AG08396 (cell line): ENCODE data around the gene C19orf85.

Source experiments
- DNase-seq: peaks from one replicate; pipeline ENCODE4 v3.0.0; 2012; ENCODE audit warnings: low spot score, mixed read lengths

Gene C19orf85

DNA sequence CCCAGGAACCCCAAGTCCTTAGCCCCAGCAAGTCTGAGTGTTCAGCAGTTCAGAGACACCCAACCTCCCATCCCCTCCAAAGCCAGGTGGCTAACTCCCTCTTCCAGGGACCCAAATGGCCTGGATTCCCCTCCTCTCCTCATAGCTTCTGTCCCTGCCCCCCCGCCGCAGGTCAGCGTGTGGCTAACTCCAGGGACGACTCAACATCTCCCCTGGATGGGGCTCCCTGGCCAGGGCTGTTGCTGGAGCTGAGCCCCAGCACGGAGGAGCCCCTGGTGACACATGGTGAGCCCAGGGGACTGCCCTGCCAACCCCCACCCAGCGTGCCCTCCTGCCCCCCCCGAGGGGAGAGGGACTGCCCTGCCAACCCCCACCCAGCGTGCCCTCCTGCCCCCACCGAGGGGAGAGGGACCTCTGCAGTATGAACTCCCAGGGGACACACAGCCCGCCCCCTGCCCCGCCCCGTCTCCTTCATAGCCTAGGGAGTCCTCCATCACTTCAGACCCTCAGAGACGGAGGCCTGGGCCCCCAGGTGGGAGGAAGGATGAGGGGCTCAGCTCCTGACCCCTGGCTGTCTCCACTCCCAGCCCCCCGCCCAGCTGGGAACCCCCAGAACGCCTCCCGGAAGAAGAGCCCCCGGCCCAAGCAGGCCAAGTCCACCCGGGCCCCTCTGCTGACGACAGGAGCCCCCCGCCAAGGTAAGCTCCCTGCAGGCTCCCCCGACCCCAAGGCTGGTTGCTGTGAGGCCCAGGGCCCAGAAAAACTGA, 25.3 kb upstream of the C19orf85 start:
- no peak for DNase-seq

- peak; percentile 72 for DNase-seq
Observed at GRCh38 chr19:55488986-55489710, 24.6 kb upstream of the C19orf85 start.

DNA sequence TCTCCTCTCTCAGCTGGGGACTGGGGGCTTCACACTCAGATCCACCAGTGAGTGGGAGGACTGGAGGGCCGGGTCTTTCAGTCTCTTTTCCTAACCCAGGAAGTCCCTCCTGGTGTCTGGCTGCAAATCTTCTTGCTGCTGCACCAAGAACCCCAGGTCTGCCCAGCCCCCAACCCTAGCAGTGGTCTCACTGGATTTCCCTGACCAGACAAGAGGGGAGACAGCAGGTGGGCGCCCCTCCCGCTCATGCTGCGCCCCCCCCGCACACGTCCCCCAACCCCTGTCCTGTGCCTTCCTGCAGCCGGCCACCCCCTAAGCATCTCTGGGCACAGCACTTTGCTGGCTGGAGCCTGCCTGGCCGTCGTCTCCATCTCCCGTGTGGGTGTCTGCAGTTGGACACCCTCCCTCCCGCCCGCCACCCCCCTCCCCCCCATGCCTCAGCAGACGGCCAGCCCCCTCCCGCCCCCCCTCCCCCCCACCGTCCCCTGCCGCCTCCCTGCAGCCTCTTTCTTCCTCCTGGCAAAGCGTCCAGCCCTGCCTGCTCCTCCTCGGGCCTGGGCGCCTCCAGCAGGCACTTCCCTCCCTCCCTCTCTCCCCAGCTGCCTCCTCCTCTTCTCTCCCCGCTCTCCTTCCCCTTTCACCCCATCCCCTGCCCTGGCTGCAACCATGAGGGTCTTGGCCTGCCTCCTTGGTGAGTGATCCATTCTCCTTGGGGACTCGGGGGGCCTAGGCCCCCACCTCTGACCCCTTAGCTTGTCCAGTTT, 23.6 kb upstream of the C19orf85 start, which contains the start of gene SSC5D:
Gene SSC5D, plus strand, starts transcription at position 513 of the 764 bp plus-strand sequence. Its CDS starts 154 bp downstream, at position 667.
- DNase-seq, result peak; percentile 78

DNA sequence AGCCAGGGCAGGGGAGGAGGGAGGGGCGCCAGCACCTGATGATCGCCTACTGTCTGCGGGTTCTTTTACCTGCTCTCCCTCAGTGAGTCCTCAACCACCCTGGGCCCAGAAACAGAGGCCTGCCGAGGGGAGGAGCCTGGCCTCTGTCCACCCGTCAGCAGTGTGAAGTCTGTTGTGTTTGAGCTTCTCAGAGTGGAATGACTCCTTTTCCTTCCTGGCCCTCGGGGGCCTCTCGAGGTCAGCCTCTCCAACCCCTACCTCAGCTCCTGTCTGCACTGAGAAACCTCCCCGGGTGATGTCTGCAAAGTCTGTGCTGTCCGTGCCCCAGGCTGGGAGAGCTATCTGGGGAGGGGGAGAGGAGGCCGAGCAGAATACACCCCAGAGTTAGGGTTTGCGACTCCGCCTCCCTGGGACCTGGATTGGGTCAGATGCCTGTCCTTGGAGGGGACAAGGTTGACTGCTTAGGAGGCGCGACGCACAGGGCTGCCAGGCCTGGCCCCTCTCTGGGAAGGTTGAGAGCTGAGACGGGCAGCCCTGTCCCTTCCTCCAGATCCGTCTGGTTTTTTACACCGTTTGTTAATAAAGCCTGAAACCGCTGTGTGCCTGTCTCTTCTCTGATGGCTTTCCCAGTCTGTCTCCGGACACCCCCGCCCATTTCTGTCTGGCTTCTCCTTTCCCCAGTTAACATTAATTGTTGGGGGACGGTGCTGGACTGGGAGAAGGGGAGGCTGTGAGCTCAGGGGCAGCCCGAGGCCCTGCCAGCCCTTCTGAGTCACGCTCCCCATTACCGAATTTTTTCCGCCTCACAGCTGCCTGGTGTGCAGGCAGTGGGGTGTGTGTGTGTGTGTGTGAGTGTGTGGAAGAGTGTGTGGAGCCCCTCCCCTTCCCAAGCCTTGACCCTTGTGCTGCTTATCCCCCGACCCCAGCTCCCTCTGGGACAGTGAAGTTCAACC, 22.7 kb upstream of the C19orf85 start:
- DNase-seq, result peak; percentile 94

DNA sequence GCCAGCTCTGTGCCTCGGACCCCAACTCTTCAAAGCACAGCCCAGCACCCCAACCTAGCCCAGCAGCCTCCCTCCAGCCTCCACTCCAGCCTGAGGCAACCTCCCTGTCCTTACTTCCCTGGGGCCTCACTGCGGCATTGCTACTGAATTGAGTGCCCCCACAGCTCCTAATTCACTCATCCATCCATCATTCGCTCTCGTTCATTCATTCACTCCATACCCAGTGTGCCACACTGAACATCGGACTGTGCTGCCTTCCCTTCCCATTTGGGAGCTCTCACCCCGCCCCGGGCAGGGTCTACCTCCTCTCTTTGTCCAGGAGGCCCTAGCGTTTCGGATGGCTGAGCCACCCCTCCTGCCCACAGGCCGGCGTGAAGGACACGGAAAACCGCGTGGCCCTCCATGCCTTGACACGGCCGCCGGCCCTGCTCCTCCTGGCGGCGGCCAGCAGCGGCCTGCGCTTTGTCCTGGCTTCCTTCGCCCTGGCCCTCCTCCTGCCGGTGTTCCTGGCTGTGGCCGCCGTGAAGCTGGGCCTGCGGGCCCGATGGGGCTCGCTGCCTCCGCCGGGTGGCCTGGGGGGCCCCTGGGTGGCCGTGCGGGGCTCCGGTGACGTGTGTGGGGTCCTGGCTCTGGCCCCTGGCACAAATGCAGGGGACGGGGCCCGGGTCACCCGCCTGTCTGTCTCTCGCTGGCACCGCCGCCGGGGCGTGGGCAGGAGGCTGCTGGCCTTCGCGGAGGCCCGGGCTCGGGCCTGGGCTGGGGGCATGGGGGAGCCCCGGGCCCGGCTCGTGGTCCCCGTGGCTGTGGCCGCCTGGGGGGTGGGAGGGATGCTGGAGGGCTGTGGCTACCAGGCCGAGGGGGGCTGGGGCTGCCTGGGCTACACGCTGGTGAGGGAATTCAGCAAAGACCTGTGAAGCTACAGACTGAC, 21.8 kb upstream of the C19orf85 start:
- peak; percentile 78 for DNase-seq

GRCh38 chr19:55485439-55486011, 21.0 kb upstream of the C19orf85 start:
- no peak for DNase-seq

DNA sequence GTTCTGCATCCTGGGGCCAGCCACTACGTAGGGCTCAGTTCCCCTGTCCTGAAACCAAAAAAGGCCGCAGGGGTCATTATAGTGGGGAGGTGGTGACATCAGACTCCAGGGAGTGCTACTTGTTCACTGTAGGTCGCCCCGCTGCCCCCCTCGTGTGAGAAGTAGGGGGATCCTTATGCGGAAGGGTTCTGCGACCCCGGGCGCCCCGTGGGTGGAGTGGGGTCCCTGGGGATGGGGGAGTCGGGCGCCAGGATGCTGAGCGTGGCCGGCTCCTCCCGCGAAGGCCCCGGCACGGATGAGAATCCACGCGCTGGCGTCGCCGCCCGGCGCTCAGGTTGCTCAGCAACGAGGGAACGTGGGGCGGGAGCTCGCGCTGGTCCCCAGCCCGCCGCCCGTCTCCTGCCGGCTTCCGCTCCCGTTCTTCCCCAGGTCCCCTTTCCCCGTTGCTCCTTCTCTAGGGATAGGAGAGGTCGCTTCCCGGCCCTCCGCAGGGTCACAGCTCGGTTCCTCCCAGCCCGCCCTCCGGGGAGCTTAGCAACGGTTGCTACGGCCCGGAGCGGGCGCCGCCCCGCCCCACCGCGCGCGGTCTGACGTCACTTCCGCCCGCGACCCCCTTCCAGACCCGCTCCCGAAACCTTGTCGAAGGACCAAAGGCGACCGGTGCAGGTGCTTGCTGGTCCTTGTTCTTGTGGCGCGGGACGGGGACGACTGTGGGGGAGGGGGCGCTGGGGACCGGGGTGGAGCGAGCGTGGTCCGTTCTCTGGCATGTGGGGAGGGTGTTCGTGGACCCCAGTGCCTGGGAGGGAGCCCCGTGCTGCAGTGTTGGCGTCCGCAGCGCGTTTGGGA, 20.3 kb upstream of the C19orf85 start, which contains the start of gene NAT14:
Gene NAT14, plus strand, starts transcription at position 596 of the 846 bp plus-strand sequence. CDS start 521 bp downstream, outside the sequence.
- peak; percentile 93 for DNase-seq

DNA sequence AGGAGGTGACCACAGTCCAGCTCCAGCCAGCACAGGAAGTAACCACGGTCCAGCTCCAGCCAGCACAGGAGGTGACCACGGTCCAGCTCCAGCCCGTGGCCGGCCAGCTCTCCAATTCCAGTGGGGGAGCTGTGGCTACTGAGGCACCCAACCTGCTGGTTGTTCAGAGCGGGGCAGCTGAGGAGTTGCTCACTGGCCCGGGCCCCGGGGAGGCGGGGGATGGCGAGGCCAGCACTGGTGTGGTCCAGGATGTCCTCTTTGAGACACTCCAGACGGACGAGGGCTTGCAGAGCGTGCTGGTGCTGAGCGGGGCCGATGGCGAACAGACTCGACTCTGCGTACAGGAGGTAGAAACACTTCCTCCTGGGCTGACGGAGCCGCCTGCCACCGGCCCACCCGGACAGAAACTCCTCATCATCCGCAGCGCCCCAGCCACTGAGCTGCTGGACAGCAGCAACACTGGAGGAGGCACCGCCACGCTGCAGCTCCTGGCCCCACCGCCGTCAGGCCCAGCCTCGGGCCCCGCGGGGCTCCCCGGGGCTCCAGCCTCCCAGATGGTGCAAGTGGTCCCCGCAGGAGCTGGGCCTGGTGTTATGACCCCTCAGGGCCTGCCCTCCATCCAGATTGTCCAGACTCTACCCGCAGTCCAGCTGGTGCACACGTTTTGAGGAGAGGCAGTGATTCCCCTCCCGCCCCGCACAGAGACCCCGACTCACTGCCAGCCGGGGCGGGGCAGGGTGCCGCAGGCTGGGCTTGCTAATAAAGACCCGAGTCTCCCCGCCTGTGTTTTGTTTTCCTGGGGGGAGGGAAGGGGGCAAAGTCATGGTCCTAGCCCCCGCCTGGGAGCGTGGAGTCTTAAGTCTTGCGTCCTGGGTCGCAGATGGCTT, 19.4 kb upstream of the C19orf85 start:
- no peak for DNase-seq

DNA sequence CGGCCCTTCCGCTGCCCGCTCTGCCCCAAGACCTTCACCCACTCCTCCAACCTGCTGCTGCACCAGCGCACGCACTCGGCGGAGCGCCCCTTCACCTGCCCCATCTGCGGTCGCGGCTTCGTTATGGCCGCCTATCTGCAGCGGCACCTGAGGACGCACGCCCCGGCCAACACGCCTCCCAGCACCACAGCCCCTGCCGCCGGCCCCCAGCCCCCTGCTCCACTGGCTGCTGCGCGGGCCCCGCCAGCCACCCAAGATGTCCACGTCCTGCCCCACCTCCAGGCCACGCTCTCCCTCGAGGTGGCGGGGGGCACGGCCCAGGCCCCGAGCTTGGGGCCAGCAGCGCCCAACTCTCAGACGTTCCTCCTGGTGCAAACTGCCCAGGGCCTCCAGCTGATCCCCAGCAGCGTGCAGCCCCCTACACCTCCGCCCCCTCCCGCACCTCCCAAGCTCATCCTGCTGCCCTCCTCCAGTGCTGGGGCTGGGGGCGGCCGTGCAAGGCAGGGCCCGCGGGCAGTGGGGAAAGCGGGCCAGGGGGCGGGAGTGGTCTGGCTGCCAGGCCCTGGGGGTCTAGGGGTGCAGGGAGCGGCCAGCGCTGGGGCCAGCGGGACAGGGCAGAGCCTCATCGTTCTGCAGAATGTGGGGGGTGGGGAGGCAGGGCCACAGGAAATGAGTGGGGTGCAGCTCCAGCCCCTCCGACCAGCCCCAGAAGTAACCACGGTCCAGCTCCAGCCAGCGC, 18.6 kb upstream of the C19orf85 start:
- no peak for DNase-seq

- no peak for DNase-seq
Observed at GRCh38 chr19:55482156-55482961, 17.8 kb upstream of the C19orf85 start.

GRCh38 chr19:55481794-55482155, 17.2 kb upstream of the C19orf85 start:
- no peak for DNase-seq

- DNase-seq, result no peak
Observed at GRCh38 chr19:55481148-55481793, 16.7 kb upstream of the C19orf85 start.

GRCh38 chr19:55479451-55480230, 15.1 kb upstream of the C19orf85 start:
- no peak for DNase-seq

DNA sequence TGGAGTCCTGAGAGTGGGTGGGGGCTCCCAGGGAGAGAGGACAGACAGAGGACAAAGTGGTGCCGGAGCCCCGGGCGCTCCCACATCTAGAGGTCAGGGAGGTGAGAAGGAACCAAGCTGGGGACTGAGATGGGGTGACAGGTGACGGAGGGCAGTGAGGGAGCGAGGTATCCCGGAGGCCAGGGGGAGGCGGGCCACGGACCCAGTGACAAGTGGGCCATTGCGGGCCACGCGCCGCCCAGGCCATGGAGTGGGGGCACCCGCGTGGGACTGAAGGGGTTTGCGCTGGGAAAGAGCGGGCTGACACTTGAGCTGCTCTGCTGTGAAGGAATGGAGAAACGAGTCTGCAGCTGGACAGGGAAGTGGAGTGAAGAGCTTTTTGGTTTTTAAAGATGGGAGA, 14.5 kb upstream of the C19orf85 start:
- DNase-seq, result no peak

DNA sequence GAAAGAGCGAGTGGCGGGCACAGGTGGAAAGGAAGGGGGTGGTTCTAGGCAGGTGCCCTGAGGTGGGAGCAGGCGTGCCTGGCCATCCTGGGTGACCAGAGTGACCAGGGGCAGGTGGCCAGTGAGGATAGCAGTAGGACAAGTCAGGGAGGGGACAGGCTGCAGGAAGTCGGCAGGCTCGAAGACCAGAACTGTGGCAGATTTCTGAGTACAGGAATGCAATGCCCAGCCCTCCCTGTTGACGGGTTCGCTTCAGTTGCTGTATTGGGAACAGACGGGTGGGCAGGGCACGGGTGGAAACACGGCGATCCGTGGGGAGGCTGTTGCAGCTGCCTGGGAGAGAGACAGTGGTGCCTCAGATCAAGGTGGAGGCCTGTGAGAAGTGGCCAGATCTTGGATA, 13.8 kb upstream of the C19orf85 start:
- no peak for DNase-seq
